ENCODE data around the gene ANKMY1. TPM values are rescaled to one million over a fixed set of nuclear protein-coding genes. Genes with fewer than 3 reads are reported as not detected.
A peak's percentile ranks its signal among the peaks of the same experiment; 100 is the strongest.

Gene ANKMY1
- total and polyA plus RNA-seq, 2 of the 13 experiments (the other 11 are each of a cell fraction or from before 2014, with no cell fraction given) = 11.7 to 18.8 TPM

DNA sequence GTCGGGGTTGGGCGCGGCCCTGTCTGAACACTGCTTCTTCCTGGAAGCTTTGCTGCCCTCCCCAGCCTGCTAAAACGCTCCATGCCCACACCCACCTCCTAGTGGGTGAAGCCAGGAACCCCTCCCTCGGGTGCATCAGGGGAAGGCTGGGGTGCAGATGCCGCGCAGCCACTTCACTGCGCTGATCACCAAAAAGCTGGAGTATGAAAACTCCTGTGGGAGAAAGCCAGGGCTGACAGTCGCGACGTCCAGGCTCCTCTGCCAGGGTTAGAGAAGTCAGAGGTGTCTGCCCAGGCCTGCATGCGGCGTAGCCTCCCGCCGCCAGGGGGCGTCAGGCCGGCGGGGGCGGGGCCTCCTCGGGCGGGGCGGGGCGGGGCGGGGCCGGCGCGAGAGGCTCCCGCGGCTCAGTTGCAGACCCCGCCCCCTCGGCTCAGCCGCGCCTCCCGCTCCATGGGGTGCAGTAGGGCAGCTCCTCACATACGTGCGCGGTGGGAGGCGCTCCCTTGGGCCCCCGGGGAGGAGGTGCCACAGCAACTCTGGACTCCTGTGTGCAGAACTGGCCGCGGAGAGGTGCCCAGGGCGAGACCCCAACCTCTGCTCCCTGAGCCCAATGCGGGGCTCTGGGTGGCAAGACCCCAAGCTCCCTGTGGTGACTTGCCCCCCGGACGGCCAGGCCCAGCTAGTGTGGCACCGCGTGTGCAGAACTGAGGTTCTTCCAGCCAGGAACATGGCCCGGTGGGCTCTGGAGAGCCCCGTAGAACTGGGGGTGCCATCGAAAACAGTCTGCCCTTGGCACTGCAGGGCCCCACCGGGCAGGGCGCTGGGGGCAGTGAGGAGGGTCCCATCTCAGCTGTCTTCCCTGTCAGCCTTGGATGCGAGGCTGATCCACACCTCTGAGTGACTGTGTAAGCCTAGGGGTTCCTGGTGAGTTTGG, 8.7 kb upstream of the ANKMY1 start (continued):
- TF ChIP-seq SOX5 (CRISPR knock-in tag; IDR thresholded peaks at IDR 0.05; ENCODE audit: borderline replicate concordance) (0 out of 2 replicates have a peak, but pooled peaks have one; percentile 17), CCDC6 (CRISPR knock-in tag; IDR thresholded peaks at IDR 0.05) (no peak), JUN (CRISPR knock-in tag; IDR thresholded peaks at IDR 0.05) (no peak), SMYD3 (CRISPR knock-in tag; IDR thresholded peaks at IDR 0.05) (0 out of 2 replicates have a peak, but pooled peaks have one; percentile 22), ZNF652 (CRISPR knock-in tag; IDR thresholded peaks at IDR 0.05; ENCODE audit: borderline replicate concordance, low read depth) (no peak), SATB2 (CRISPR knock-in tag; IDR thresholded peaks at IDR 0.05) (no peak), MTA1 (CRISPR knock-in tag; IDR thresholded peaks at IDR 0.05; ENCODE audit: borderline replicate concordance) (0 out of 2 replicates have a peak, but pooled peaks have one; percentile 30), ZMYM3 (CRISPR knock-in tag; IDR thresholded peaks at IDR 0.05) (0 out of 2 replicates have a peak, but pooled peaks have one; percentile 20), ARNTL (CRISPR knock-in tag; IDR thresholded peaks at IDR 0.05) (peak; percentile 61), SALL2 (CRISPR knock-in tag; IDR thresholded peaks at IDR 0.05) (peak; percentile 34; the same call in 1 of the 2 replicates), AKAP8 (CRISPR knock-in tag; IDR thresholded peaks at IDR 0.05) (peak; percentile 37), FOXA1 (IDR thresholded peaks at IDR 0.05) (no peak), FOXA1 (CRISPR knock-in tag; IDR thresholded peaks at IDR 0.05) (peak; percentile 23; the same call in 1 of the 2 replicates), NPAS2 (CRISPR knock-in tag; IDR thresholded peaks at IDR 0.05; ENCODE audit: borderline replicate concordance) (no peak), ZBTB3 (CRISPR knock-in tag; IDR thresholded peaks at IDR 0.05; ENCODE audit: borderline replicate concordance, low read depth) (no peak; the same call in 1 of the 2 replicates), ELF4 (CRISPR knock-in tag; IDR thresholded peaks at IDR 0.05; ENCODE audit: borderline replicate concordance) (no peak)
- TF ChIP-seq, protein P1, sequence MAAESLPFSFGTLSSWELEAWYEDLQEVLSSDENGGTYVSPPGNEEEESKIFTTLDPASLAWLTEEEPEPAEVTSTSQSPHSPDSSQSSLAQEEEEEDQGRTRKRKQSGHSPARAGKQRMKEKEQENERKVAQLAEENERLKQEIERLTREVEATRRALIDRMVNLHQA (CRISPR knock-in tag; IDR thresholded peaks at IDR 0.05) = no peak
- TF ChIP-seq, protein P2, sequence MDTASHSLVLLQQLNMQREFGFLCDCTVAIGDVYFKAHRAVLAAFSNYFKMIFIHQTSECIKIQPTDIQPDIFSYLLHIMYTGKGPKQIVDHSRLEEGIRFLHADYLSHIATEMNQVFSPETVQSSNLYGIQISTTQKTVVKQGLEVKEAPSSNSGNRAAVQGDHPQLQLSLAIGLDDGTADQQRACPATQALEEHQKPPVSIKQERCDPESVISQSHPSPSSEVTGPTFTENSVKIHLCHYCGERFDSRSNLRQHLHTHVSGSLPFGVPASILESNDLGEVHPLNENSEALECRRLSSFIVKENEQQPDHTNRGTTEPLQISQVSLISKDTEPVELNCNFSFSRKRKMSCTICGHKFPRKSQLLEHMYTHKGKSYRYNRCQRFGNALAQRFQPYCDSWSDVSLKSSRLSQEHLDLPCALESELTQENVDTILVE (CRISPR knock-in tag; IDR thresholded peaks at IDR 0.05) = peak; percentile 43; the same call in 1 of the 2 replicates
- TF ChIP-seq, protein P3, sequence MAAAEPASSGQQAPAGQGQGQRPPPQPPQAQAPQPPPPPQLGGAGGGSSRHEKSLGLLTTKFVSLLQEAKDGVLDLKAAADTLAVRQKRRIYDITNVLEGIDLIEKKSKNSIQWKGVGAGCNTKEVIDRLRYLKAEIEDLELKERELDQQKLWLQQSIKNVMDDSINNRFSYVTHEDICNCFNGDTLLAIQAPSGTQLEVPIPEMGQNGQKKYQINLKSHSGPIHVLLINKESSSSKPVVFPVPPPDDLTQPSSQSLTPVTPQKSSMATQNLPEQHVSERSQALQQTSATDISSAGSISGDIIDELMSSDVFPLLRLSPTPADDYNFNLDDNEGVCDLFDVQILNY (CRISPR knock-in tag; conservative IDR thresholded peaks at IDR 0.05) = 0 out of 2 replicates have a peak, but pooled peaks have one; percentile 11
- TF ChIP-seq, protein P4, sequence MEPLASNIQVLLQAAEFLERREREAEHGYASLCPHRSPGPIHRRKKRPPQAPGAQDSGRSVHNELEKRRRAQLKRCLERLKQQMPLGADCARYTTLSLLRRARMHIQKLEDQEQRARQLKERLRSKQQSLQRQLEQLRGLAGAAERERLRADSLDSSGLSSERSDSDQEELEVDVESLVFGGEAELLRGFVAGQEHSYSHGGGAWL (CRISPR knock-in tag; IDR thresholded peaks at IDR 0.05) = peak; percentile 11
- TF ChIP-seq, protein P5, sequence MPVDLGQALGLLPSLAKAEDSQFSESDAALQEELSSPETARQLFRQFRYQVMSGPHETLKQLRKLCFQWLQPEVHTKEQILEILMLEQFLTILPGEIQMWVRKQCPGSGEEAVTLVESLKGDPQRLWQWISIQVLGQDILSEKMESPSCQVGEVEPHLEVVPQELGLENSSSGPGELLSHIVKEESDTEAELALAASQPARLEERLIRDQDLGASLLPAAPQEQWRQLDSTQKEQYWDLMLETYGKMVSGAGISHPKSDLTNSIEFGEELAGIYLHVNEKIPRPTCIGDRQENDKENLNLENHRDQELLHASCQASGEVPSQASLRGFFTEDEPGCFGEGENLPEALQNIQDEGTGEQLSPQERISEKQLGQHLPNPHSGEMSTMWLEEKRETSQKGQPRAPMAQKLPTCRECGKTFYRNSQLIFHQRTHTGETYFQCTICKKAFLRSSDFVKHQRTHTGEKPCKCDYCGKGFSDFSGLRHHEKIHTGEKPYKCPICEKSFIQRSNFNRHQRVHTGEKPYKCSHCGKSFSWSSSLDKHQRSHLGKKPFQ (CRISPR knock-in tag; IDR thresholded peaks at IDR 0.05; ENCODE audit: insufficient replicate concordance) = peak; percentile 68

All from HepG2 (cell line).